ENCODE measurements around the gene CHST8.

DNA sequence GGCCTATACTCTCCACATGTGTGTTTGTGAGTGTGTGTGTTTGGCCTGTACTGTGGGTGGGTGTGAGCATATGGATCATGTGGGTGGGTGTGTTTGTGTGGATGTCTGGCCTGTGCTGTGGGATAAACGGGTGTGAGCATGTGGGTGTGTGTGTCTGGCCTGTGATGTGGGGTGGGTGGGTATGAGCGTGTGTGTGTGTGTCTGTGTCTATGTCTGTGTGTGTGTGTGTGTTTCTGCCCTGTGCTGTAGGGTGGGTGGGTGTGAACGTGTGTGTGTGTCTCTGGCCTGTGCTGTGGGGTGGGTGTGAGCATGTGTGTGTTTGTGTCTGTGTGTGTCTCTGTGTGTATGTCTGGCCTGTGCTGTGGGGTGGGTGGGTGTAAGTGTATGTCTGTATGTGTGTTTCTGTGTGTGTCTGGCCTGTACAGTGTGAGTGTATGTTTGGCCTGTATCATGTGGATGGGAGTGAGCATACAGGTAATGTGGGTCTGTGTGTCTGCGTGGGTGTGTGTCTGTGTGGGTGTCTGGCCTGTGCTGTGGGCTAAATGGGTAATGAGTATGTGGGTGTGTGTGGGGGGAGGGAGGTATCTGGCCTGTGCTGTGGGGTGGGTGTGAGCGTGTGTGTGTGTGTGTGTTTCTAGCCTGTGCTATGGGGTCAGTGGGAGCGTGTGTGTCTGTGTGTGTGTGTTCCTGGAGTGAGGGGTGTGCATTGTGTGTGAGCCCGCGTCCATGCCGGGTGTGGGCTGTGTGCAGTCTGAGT, 154.2 kb downstream of the CHST8 start:
- TF ChIP-seq CTCF (IDR thresholded peaks at IDR 0.05; ENCODE audit: insufficient read depth, low read length) (no peak), REST (IDR thresholded peaks at IDR 0.05; ENCODE audit: insufficient replicate concordance, low read depth) (no peak), POLR2AphosphoS5 (IDR thresholded peaks at IDR 0.05; ENCODE audit: low read depth) (no peak), GABPA (IDR thresholded peaks at IDR 0.05; ENCODE audit: low read depth) (no peak)

Data from HL-60 (cell line).